ENCODE measurements around the gene PTMA.

DNA sequence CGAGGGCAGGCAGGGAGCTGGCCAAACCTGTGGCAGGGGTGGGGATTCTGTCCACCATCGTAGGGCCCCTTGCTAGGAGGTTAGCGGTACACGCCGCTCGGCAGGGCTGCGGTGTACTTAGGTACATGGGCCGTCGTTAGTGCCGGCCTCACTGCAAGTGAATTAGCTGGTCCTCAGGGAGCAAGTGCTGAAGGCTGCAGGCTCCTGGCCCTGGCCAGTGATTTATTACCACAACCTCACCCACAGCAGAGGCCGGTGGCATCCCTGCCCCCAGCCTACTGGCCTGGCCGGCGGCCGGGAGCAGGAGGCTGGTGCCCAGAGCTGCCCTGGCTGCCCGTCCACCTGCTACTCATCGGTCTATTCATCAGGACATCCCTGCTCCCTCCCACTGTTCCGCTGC lies 19.6 kb upstream of the PTMA start:
- no peak for TF ChIP-seq POLR2AphosphoS5 (IDR thresholded peaks at IDR 0.05)
- no peak for TF ChIP-seq CTCF (IDR thresholded peaks at IDR 0.05; ENCODE audit: poor library complexity, severe bottlenecking)
- no peak for TF ChIP-seq RAD21 (conservative IDR thresholded peaks at IDR 0.05)
- TF ChIP-seq MXI1 (conservative IDR thresholded peaks at IDR 0.05; ENCODE audit: poor library complexity, severe bottlenecking): no peak
- no peak for TF ChIP-seq EZH2 (IDR thresholded peaks at IDR 0.05; ENCODE audit: borderline replicate concordance, insufficient read depth, low read length, poor library complexity, severe bottlenecking)

All from neural cell (in vitro differentiated cells).